PFSK-1 (cell line): ENCODE data around the gene SMTNL1.

Experiments
- POLR2AphosphoS5 ChIP-seq: IDR thresholded peaks from 2 replicates; pipeline ENCODE4 v1.6.1; 2012; ENCODE audit warnings: low read depth, mild to moderate bottlenecking, control low read depth, low read length, moderate library complexity
- REST ChIP-seq, 2 experiments: IDR thresholded peaks; 2 replicates each; pipeline versions ENCODE4 v1.6.1 to v1.8.0; 2011 to 2012; ENCODE audit warnings: low read depth in 2 of 2, low read length in 2 of 2, control low read depth in 1 of 2, inconsistent platforms in 1 of 2, mild to moderate bottlenecking in 1 of 2, moderate library complexity in 1 of 2; ENCODE audit not compliant: insufficient read depth in 1 of 2
- TAF1 ChIP-seq: IDR thresholded peaks from 2 replicates; pipeline ENCODE4 v1.6.1; 2012; ENCODE audit warnings: low read length, control low read depth, borderline replicate concordance; ENCODE audit not compliant: insufficient read depth

DNA sequence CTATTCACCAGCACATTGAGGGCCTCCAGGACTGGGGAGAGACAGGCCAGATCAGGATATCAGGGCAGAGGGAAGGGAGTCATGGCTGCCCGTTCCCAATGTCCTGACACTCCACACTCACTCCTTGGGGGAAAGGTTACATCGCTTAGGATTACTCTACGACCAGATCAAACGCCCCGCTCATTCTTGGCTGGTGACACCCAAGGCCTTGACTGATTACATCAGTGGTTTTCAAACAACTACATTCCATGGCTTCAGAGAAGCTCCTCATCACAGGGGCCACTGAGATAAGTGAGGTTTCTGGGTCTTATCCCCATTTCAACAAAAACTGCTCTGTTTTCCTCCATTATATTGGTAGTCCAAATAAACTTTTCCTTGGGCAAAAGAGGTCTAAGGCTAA is 15.1 kb downstream of the SMTNL1 start:
- TF ChIP-seq REST (IDR thresholded peaks at IDR 0.05; ENCODE audit: insufficient read depth in 1 of 2, low read depth in 2 of 2, low read length in 2 of 2) (no peak), POLR2AphosphoS5 (no peak), TAF1 (no peak)
